Measurements from ENCODE around the gene EIF3D. TPM values are rescaled to one million over a fixed set of nuclear protein-coding genes. Genes with fewer than 3 reads are reported as not detected.

The EIF3D gene
- total and polyA plus RNA-seq, 2 of the 13 experiments (the other 11 are each of a cell fraction or from before 2014, with no cell fraction given): 118 to 274 TPM

DNA sequence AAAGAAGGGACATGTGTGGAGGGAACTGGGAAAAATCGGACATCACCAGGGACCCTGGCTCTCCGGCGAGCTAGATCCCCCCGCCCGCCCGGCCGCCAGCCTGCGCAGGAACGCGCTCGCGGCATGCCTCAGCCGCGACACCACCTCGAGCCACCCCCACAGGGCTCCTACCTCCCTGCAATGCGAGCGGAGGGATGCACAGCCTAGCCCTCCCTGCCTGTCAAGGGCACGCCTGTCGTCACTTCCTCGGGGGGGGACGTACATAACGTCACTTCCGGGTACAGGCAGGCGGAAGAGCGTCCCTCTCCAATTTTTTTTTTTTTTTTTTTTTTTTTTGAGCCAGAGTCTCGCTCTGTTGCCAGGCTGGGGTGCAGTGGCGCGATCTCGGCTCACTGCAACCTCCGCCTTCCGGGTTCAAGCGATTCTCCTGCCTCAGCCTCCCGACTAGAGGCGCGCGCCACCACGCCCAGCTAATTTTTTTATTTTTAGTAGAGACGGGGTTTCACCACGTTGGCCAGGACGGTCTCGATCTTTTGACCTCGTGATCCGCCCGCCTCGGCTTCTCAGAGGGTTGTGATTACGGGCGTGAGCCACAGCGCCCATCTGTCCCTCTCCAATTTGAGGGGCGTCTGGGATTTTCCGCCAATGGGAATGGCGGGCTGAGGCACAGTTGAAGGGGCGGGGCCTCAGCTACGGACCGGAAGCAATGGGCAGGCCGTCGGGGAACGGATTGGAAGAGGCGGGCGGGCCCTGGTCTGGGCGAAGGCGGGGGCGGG, 47.4 kb downstream of the EIF3D start, which contains the start of gene TXN2 (continued):
- TF ChIP-seq, protein P1, sequence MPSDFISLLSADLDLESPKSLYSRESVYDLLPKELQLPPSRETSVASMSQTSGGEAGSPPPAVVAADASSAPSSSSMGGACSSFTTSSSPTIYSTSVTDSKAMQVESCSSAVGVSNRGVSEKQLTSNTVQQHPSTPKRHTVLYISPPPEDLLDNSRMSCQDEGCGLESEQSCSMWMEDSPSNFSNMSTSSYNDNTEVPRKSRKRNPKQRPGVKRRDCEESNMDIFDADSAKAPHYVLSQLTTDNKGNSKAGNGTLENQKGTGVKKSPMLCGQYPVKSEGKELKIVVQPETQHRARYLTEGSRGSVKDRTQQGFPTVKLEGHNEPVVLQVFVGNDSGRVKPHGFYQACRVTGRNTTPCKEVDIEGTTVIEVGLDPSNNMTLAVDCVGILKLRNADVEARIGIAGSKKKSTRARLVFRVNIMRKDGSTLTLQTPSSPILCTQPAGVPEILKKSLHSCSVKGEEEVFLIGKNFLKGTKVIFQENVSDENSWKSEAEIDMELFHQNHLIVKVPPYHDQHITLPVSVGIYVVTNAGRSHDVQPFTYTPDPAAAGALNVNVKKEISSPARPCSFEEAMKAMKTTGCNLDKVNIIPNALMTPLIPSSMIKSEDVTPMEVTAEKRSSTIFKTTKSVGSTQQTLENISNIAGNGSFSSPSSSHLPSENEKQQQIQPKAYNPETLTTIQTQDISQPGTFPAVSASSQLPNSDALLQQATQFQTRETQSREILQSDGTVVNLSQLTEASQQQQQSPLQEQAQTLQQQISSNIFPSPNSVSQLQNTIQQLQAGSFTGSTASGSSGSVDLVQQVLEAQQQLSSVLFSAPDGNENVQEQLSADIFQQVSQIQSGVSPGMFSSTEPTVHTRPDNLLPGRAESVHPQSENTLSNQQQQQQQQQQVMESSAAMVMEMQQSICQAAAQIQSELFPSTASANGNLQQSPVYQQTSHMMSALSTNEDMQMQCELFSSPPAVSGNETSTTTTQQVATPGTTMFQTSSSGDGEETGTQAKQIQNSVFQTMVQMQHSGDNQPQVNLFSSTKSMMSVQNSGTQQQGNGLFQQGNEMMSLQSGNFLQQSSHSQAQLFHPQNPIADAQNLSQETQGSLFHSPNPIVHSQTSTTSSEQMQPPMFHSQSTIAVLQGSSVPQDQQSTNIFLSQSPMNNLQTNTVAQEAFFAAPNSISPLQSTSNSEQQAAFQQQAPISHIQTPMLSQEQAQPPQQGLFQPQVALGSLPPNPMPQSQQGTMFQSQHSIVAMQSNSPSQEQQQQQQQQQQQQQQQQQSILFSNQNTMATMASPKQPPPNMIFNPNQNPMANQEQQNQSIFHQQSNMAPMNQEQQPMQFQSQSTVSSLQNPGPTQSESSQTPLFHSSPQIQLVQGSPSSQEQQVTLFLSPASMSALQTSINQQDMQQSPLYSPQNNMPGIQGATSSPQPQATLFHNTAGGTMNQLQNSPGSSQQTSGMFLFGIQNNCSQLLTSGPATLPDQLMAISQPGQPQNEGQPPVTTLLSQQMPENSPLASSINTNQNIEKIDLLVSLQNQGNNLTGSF (CRISPR knock-in tag; IDR thresholded peaks at IDR 0.05): 0 out of 2 replicates have a peak, but pooled peaks have one; percentile 40
- TF ChIP-seq, protein P2, sequence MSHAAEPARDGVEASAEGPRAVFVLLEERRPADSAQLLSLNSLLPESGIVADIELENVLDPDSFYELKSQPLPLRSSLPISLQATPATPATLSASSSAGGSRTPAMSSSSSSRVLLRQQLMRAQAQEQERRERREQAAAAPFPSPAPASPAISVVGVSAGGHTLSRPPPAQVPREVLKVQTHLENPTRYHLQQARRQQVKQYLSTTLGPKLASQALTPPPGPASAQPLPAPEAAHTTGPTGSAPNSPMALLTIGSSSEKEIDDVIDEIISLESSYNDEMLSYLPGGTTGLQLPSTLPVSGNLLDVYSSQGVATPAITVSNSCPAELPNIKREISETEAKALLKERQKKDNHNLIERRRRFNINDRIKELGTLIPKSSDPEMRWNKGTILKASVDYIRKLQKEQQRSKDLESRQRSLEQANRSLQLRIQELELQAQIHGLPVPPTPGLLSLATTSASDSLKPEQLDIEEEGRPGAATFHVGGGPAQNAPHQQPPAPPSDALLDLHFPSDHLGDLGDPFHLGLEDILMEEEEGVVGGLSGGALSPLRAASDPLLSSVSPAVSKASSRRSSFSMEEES (CRISPR knock-in tag; IDR thresholded peaks at IDR 0.05): 0 out of 2 replicates have a peak, but pooled peaks have one; percentile 13
- TF ChIP-seq, protein P3, sequence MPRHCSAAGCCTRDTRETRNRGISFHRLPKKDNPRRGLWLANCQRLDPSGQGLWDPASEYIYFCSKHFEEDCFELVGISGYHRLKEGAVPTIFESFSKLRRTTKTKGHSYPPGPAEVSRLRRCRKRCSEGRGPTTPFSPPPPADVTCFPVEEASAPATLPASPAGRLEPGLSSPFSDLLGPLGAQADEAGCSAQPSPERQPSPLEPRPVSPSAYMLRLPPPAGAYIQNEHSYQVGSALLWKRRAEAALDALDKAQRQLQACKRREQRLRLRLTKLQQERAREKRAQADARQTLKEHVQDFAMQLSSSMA (CRISPR knock-in tag; IDR thresholded peaks at IDR 0.05): peak; percentile 29; the same call in 1 of the 2 replicates
- TF ChIP-seq, protein P4, sequence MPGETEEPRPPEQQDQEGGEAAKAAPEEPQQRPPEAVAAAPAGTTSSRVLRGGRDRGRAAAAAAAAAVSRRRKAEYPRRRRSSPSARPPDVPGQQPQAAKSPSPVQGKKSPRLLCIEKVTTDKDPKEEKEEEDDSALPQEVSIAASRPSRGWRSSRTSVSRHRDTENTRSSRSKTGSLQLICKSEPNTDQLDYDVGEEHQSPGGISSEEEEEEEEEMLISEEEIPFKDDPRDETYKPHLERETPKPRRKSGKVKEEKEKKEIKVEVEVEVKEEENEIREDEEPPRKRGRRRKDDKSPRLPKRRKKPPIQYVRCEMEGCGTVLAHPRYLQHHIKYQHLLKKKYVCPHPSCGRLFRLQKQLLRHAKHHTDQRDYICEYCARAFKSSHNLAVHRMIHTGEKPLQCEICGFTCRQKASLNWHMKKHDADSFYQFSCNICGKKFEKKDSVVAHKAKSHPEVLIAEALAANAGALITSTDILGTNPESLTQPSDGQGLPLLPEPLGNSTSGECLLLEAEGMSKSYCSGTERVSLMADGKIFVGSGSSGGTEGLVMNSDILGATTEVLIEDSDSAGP (CRISPR knock-in tag; IDR thresholded peaks at IDR 0.05; ENCODE audit: borderline replicate concordance): peak; percentile 69; the same call in 1 of the 2 replicates
- TF ChIP-seq ZNF337 (CRISPR knock-in tag; IDR thresholded peaks at IDR 0.05; ENCODE audit: borderline replicate concordance, low read depth): peak; percentile 79; the same call in 1 of the 2 replicates
- TF ChIP-seq ZNF558 (CRISPR knock-in tag; IDR thresholded peaks at IDR 0.05; ENCODE audit: borderline replicate concordance): peak; percentile 74; the same call in 1 of the 2 replicates
- TF ChIP-seq, protein P5, sequence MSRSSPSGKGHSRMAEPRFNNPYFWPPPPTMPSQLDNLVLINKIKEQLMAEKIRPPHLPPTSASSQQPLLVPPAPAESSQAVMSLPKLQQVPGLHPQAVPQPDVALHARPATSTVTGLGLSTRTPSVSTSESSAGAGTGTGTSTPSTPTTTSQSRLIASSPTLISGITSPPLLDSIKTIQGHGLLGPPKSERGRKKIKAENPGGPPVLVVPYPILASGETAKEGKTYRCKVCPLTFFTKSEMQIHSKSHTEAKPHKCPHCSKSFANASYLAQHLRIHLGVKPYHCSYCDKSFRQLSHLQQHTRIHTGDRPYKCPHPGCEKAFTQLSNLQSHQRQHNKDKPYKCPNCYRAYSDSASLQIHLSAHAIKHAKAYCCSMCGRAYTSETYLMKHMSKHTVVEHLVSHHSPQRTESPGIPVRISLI (CRISPR knock-in tag; IDR thresholded peaks at IDR 0.05; ENCODE audit: borderline replicate concordance): peak; percentile 99
- TF ChIP-seq LCORL (IDR thresholded peaks at IDR 0.05): no peak
- TF ChIP-seq LCORL (CRISPR knock-in tag; IDR thresholded peaks at IDR 0.05): 0 out of 2 replicates have a peak, but pooled peaks have one; percentile 35
- TF ChIP-seq ELF3 (CRISPR knock-in tag; IDR thresholded peaks at IDR 0.05): no peak
- TF ChIP-seq ZC3H13 (CRISPR knock-in tag; IDR thresholded peaks at IDR 0.05): peak; percentile 2; the same call in 1 of the 2 replicates
- TF ChIP-seq, protein P6, sequence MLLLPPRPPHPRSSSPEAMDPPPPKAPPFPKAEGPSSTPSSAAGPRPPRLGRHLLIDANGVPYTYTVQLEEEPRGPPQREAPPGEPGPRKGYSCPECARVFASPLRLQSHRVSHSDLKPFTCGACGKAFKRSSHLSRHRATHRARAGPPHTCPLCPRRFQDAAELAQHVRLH (CRISPR knock-in tag; IDR thresholded peaks at IDR 0.05; ENCODE audit: borderline replicate concordance, low read depth): peak; percentile 44; the same call in 1 of the 2 replicates
- 0 out of 2 replicates have a peak, but pooled peaks have one; percentile 56 for TF ChIP-seq REL (CRISPR knock-in tag; conservative IDR thresholded peaks at IDR 0.05)
- no peak; the same call in 1 of the 2 replicates for TF ChIP-seq ISX (CRISPR knock-in tag; conservative IDR thresholded peaks at IDR 0.05)
- TF ChIP-seq ZZZ3 (CRISPR knock-in tag; IDR thresholded peaks at IDR 0.05; ENCODE audit: borderline replicate concordance): no peak; the same call in 1 of the 2 replicates
- TF ChIP-seq SETDB1 (CRISPR knock-in tag; IDR thresholded peaks at IDR 0.05; ENCODE audit: borderline replicate concordance): no peak
- no peak for TF ChIP-seq ZNF557 (CRISPR knock-in tag; IDR thresholded peaks at IDR 0.05)
